NCI-H187 (cell line): ENCODE data around the gene CEL.
"Not testable (repeated sequence)": the region's sequence is repeated elsewhere in the genome, so short reads cannot be mapped to it uniquely, and the experiment has no call there.

ENCODE experiments used
- DNase-seq, 2 experiments: peaks; one replicate each; lab custom pipeline; 2025; lab: John Stamatoyannopoulos, UW

Gene CEL

DNA sequence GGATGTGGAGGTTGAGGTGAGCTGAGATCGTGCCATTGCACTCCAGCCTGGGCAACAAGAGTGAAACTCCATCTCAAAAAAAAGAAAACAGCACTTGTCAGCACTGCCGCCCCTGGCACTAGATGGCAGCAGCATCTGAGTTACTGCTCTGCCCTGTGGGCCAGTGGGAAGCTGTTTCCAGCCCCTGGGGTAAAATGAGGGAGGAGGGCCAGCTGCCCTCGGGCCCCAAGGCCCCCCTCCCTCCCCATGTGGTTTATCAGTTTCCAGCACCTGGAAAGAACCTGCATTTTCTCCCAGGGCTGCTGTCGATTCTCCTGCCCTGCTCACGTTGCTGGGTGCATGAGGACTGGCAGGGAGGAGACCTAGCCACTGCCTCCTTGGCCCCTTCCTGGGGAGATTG lies 13.2 kb upstream of the CEL start:
- DNase-seq = no peak

GRCh38 chr9:133049043-133049442 lies 12.7 kb upstream of the CEL start:
- DNase-seq = no peak

DNA sequence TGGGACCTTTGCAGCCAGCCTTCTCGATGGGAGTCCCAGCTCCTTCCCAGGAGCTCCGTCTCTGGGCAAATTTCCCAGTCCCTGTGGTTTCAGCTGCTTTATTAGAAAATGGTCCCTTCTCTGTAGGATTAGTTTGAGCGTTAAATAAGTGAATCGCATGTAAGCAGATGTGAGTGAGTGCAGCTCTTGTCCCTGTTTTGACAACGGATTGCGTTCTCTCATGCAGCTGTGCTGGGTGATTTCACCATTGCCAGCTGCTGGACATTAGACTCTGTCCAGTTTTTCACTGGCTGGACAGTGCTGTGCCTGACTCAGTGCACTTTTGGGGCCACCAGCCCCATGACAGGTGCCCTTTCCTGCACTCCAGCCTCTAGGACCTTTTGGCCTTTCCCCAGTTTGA lies 11.6 kb upstream of the CEL start:
- no peak for DNase-seq

GRCh38 chr9:133050781-133051180 lies 11.0 kb upstream of the CEL start:
- DNase-seq = no peak

- DNase-seq = no peak
These were observed 10.4 kb upstream of the CEL start for GRCh38 chr9:133051281-133051900.

GRCh38 chr9:133051966-133052539 lies 9.7 kb upstream of the CEL start:
- DNase-seq = no peak

DNA sequence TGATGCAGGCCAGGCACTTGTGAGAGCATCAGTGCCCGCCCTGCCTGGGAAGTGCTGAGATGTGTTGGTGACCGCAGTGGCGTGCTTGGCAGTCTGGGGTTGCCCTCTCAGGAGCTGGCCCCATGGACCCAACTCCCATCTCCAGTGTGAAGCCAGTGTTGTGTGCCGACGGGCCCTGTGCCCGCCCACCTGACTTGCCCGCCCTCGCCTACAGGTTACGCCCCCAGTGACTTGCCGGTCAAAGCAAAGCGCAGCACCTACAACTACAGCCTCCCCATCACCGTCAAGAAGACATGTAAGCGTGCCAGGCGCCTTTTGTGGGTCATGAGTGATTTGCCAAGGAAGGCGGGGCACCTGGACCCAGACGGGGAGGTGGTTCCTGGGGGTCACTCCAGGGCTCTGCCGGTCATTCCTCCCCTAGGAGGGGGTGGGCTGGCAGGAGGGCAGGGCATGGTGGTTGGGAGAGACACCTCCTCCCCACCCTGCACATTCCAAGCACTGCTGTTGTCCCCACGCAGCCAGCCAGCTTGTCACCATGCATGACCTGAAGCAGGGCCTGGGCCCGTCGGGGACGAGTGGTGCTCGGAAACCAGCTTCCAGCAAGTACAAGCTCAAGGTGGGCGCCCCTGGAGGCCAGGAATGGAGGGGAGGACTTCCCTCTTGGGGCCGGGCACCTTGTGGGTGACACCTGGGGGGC lies 7.4 kb upstream of the CEL start:
- DNase-seq = no peak

- DNase-seq = no peak
These were observed 6.8 kb upstream of the CEL start for GRCh38 chr9:133054966-133055365.

- no peak for DNase-seq
These were observed 5.9 kb upstream of the CEL start for GRCh38 chr9:133055788-133056420.

DNA sequence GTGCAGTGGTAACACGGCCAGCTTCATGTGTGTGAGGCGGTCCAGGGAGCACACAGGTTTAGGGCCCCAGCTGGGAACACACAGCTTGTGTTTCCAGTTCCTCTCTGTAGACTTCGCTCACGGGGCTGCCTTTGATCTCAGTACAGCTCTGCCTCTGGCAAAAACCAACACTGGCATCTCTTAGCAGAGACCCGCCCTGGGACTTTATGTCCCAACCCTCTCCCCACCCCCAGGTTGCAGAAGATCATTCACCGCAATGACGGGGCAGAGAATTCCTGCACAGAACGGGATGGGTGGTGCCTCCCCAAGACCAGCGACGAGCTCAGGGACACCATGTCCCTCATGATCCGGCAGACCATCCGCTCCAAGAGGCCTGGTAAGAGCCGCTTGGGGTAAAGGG lies 5.2 kb upstream of the CEL start:
- no peak for DNase-seq

GRCh38 chr9:133057006-133057405 lies 4.8 kb upstream of the CEL start:
- DNase-seq = no peak

GRCh38 chr9:133057553-133057952 lies 4.2 kb upstream of the CEL start:
- no peak for DNase-seq

DNA sequence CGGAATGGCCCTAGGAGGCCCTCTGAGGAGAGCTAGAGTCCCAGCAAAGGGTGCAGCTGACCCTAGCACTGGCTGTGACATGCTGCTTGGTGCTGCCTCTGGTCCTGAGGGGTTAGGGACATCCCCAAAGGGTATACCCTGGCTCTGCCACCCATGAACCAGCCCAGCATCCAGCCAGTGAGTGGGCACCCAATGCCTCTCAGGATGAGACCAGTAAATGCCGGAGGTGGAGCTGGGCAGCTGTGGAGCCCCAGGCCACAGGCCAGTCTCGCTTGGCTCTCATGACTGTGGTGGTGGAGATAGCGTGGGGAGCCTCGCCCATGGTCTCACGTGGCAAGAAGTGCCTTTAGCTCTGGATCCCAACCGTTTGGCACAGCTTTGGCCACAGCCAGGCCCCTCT lies 3.7 kb upstream of the CEL start:
- no peak for DNase-seq

DNA sequence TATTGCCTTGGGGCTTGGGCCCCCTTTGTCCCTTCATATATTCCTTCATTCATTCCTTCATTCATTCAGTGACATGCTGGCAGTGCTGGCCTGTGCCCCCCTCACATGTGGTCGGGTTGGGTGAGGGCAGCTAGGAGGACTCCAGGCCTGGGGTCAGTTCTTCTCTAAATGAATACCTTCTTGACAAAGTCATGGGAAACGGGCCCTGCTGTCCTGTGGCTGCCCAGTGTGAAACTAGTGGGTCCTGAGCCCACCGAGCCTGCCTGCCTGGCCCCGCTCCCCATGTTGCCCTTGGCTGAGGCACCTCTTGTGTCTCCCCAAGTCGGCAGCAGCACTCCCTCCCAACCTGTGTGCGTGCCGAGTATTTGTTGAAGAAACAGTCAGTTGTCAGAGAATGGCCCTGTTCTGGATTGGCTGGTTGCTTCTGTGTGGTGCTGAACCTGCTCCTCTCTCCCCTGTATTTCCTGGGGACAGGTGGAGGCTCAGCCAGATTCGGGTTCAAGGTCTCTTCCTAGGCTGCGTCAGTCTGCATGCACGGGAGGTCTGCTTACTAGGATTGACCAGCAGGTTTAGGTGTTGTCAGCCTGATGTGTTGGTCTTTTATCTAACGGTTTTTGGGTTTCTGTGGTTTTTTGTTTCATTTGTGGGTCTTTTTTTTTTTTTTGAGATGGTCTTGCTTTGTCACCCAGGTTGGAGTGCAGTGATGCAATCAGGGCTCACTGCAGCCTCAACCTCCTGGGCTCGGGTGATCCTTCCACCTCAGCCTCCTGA lies 3.0 kb upstream of the CEL start:
- no peak for DNase-seq

- no peak for DNase-seq
These were observed 2.2 kb upstream of the CEL start for GRCh38 chr9:133059623-133060022.

GRCh38 chr9:133060417-133060841 lies 1.4 kb upstream of the CEL start:
- DNase-seq = no peak

DNA sequence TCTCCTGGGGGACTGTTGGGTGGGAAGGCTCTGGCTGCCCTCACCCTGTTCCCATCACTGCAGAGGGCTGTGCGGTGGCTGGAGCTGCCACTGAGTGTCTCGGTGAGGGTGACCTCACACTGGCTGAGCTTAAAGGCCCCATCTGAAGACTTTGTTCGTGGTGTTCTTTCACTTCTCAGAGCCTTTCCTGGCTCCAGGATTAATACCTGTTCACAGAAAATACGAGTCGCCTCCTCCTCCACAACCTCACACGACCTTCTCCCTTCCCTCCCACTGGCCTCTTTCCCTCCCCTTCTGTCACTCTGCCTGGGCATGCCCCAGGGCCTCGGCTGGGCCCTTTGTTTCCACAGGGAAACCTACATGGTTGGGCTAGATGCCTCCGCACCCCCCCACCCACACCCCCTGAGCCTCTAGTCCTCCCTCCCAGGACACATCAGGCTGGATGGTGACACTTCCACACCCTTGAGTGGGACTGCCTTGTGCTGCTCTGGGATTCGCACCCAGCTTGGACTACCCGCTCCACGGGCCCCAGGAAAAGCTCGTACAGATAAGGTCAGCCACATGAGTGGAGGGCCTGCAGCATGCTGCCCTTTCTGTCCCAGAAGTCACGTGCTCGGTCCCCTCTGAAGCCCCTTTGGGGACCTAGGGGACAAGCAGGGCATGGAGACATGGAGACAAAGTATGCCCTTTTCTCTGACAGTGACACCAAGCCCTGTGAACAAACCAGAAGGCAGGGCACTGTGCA lies 590 bp upstream of the CEL start:
- DNase-seq = not testable (repeated sequence)

GRCh38 chr9:133062569-133062968 lies 788 bp downstream of the CEL start:
- not testable (repeated sequence) for DNase-seq

DNA sequence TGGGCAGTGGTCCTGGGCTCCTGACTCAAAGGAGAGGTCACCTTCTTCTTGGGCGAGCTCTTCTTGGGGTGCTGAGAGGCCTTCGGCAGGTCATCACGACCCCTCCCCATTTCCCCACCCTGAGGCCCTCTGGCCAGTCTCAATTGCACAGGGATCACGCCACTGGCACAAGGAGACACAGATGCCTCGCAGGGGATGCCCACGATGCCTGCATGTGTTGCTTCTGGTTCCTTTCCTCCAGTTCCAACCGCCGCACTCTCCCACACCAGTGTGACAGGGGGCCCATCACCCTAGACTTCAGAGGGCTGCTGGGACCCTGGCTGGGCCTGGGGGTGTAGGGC lies 1.3 kb downstream of the CEL start:
- DNase-seq = no peak

GRCh38 chr9:133063500-133064231 lies 1.9 kb downstream of the CEL start:
- DNase-seq = no peak
